Vagina (tissue), 2 donors: ENCODE data around the gene AMOT.

Experiments
- CTCF ChIP-seq, 3 experiments: fragments of 450-650 bp in 2 of 3; fragments of 200-600 bp in 1 of 3; sonication (generic) in 1 of 3; IDR thresholded peaks; one replicate each; pipeline ENCODE4 v1.5.1; 2017 to 2019; ENCODE audit warnings: antibody characterized with exemption in 3 of 3, mild to moderate bottlenecking in 2 of 3, moderate library complexity in 2 of 3
- POLR2A ChIP-seq, 2 donors: fragments of 450-650 bp; IDR thresholded peaks; one replicate each; pipeline ENCODE4 v1.6.1; 2017; ENCODE audit warnings: antibody characterized with exemption in 2 of 2, mild to moderate bottlenecking in 2 of 2, moderate library complexity in 2 of 2

- TF ChIP-seq POLR2A (IDR thresholded peaks at IDR 0.05) (no peak), CTCF (IDR thresholded peaks at IDR 0.05) (no peak)
Observed at GRCh38 chrX:112738347-112739033, 102.1 kb downstream of the AMOT start.
